Lower leg skin (tissue), 3 donors: ENCODE data around the gene ADGRG2.

Experiments
- POLR2A ChIP-seq, 2 donors: fragments of 450-650 bp; IDR thresholded peaks; one replicate each; pipeline ENCODE4 v1.6.1; 2016 to 2017; ENCODE audit warnings: antibody characterized with exemption in 2 of 2, mild to moderate bottlenecking in 1 of 2, moderate library complexity in 1 of 2
- TF ChIP-seq, protein P1 (sequence below), 3 donors: fragments of 450-650 bp; IDR thresholded peaks; one replicate each; pipeline ENCODE4 v1.5.1; 2016; ENCODE audit warnings: antibody characterized with exemption in 3 of 3, mild to moderate bottlenecking in 3 of 3, moderate library complexity in 2 of 3

- TF ChIP-seq, protein P1, sequence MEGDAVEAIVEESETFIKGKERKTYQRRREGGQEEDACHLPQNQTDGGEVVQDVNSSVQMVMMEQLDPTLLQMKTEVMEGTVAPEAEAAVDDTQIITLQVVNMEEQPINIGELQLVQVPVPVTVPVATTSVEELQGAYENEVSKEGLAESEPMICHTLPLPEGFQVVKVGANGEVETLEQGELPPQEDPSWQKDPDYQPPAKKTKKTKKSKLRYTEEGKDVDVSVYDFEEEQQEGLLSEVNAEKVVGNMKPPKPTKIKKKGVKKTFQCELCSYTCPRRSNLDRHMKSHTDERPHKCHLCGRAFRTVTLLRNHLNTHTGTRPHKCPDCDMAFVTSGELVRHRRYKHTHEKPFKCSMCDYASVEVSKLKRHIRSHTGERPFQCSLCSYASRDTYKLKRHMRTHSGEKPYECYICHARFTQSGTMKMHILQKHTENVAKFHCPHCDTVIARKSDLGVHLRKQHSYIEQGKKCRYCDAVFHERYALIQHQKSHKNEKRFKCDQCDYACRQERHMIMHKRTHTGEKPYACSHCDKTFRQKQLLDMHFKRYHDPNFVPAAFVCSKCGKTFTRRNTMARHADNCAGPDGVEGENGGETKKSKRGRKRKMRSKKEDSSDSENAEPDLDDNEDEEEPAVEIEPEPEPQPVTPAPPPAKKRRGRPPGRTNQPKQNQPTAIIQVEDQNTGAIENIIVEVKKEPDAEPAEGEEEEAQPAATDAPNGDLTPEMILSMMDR (IDR thresholded peaks at IDR 0.05) = no peak
- no peak for TF ChIP-seq POLR2A (IDR thresholded peaks at IDR 0.05)
Measured at GRCh38 chrX:19024366-19024765, 97.9 kb downstream of the ADGRG2 start.
